Activated CD4-positive, alpha-beta T cell treated with anti-CD3 and anti-CD28 coated beads, Interleukin-2, amount 50 U/mL, for 24 hours (primary cell): ENCODE measurements around the gene KIF4A.
"Not testable (repeated sequence)": the region's sequence is repeated elsewhere in the genome, so short reads cannot be mapped to it uniquely, and the experiment has no call there.

Experiments used
- DNase-seq, 2 donors: peaks; one replicate each; pipeline ENCODE4 v3.0.0-alpha.2; 2020; ENCODE audit warnings: low read depth in 1 of 2, low spot score in 1 of 2

The KIF4A gene

GRCh38 chrX:70289168-70289792, 624 bp upstream of the KIF4A start:
- DNase-seq: no peak

GRCh38 chrX:70292788-70293187, 2.9 kb downstream of the KIF4A start:
- DNase-seq: no peak

DNA sequence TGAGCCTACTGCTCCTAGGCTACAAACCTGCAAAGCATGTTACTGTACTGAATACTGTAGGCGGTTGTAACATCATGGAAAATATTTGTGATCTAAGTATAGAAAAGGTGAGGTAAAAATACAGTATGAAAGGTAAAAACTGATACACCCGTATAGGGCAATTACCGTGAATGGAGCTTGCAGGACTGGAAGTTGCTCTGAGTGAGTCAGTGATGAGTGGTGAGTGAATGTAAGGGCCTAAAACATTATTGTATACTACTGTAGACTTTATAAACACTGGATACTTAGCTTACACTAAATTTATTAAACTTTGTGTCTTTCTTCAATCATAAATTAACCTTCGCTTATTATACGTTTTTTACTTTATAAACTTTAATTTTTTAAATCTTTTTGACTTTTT, 3.7 kb downstream of the KIF4A start:
- no peak for DNase-seq

DNA sequence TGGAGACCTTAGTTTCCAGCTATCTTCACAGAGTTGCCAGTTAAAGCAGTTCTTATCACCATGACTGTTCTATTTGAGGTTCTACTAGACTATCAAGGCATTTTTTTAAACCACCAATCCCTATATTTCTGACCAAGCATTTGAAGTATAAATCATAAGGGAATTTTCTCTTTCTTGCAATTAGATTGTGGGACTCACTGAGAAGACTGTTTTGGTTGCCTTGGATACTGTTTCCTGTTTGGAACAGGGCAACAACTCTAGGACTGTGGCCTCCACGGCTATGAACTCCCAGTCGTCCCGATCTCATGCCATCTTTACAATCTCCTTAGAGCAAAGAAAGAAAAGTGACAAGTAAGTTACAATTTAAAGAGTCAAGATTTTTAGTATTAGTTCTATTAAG, 11.8 kb downstream of the KIF4A start:
- no peak for DNase-seq

GRCh38 chrX:70313503-70313902, 23.6 kb downstream of the KIF4A start:
- DNase-seq: no peak

DNA sequence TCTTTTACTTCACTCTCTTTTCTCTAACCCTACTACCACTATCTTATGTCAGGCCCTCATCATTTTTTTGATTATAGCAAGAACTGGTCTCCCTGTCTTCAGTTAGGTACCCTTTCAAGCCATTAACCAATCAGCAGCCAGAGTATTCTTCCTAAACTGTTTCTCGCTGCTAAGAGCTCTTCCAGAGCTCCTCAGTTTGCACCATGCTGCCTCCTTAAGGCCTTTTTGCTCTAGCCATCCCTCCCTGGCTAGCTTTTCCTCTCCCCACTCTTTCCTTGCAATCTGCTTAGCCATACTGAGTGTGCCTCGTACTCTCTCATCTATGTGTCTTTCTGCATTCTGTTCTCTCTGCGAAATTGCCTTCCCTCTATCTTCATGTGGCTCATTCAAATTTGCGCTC, 32.9 kb downstream of the KIF4A start:
- DNase-seq: no peak

DNA sequence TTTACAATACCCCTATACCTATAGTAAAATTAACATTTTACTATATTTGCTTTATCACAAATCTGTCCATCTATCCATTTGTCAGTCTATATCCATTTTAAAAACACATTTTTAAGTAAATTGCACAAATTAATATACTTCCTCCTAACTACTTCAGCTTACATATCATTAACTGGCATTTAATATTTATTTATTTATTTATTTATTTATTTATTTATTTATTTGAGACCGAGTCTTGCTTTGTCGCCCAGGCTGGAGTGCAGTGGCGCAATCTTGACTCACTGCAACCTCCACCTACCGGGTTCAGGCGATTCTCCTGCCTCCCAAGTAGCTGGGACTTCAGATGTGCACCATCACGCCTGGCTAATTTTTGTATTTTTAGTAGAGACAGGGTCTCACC, 33.7 kb downstream of the KIF4A start:
- DNase-seq: not testable (repeated sequence)

DNA sequence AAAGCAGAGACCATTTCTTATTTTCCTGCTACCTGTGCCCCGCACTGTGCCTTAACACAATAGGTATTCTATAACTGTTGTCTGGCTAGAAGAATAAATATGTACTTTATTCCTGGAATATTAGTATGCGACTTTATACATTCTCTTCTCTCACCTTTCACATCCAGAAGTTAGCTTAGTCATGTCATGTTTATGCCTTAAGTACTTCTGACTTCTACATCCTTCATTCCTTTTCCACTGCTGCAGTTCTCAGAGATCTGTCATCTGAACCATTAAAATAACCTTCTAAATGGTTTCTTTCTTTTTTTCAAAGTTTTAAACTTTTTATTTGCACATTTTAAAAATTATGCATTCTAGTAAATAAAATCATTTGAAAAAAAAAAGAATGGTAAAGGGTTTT, 34.4 kb downstream of the KIF4A start:
- no peak for DNase-seq

DNA sequence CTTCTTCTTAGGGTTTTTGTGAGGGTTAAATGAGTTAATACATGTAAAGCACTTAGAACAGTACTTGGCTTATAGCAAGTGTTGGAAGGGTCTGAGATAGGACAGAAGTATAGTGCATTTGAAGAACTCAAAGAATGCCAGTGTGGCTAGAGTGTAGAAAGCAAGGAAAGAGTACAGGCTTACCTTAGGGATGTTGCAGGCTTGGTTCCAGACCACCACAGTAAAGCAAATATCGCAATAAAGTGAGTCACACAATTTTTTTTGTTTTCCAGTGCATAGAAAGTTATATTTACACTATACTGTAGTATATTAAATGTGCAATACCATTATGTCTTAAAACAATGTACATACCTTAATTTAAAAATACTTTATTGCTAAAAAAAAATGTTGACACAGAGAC, 41.3 kb downstream of the KIF4A start:
- DNase-seq: no peak

DNA sequence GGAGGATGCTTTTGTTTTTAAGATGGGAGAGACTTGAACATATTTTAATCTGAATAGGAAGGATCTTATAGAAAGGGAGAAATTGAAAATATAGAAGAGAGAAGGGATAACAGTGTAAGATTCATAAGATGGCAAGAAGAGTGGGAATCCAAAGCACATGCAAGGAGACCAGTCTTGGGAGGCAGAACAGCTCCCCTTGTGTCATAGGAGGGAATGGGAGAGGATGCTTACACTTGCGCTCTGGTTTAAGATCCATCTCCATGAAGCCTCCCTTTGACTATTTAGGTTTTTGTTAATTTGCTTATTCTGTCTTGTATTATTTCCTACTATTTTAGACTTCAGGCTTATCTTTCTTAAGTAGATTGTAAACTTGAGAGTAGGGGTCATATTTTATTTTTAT, 42.7 kb downstream of the KIF4A start:
- no peak for DNase-seq

DNA sequence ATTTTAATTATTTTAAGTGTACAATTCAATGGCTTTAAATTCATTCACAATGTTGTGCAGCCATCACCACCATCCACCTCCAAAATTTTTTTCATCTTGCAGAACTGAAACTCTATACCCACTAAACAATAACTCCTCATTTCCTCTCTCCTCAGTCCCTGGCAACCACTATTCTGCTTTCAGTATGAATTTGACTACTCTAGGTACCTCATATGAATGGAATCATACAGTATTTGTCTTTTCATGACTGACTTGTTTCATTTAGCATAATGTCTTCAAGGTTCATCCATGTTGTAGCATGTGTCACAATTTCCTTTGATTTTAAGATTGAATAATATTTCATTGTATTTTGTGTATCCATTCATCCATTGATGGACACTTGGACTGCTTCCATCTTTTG, 46.9 kb downstream of the KIF4A start:
- no peak for DNase-seq

- no peak for DNase-seq
Observed at GRCh38 chrX:70338290-70338689, 48.4 kb downstream of the KIF4A start.

- no peak for DNase-seq
Observed at GRCh38 chrX:70343435-70343834, 53.5 kb downstream of the KIF4A start.

DNA sequence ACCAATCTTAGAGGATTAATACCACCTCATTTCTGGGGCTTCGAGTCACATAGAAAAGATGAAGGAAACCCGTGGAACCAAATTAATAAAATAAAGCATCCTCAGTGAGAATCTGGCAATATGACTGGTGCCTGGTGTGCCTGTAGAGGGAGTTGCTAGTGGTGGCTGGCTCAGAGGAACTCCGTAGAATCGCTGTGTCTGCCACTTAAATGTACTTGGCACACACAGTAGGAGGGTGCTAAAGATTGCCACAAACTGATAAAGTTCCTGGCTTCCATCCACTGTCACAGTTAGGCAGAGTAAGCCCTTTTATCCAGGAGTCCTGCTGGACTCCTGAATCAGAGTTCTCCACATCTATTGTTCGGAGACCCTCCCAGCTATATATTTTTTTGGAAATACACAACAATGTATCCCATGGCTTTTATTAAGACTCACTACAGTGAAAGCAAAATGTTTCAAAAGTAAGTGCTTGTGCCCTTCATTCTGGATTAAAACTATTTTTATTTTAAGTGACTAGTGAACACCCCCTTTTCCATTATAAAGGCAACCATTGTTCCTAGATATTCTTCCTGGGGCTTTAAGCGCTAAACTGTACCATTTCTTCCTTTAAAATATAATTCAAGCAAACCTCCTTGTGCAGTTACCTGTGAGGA, 56.6 kb downstream of the KIF4A start:
- DNase-seq: no peak

GRCh38 chrX:70348825-70349224, 58.9 kb downstream of the KIF4A start:
- not testable (repeated sequence) for DNase-seq

DNA sequence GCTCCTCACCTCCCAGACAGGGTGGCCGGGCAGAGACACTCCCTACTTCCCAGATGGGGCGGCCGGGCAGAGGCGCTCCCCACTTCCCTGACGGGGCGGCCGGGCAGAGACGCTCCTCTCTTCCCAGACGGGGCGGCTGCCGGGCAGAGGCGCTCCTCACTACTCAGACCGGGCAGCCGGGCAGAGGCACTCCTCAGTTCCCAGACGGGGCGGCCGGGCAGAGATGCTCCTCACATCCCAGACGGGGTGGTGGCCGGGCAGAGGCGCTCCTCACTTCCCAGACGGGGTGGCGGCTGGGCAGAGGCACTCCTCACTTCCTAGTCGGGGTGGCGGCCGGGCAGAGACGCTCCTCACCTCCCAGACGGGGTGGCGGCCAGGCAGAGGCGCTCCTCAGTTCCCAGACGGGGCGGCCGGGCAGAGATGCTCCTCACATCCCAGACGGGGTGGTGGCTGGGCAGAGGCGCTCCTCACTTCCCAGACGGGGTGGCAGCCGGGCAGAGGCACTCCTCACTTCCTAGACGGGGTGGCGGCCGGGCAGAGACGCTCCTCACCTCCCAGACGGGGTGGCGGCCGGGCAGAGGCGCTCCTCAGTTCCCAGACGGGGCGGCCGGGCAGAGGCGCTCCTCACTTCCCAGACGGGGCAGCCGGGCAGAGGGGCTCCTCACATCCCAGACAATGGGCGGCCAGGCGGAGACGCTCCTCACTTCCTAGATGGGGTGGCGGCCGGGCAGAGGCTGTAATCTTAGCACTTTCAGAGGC, 59.6 kb downstream of the KIF4A start:
- not testable (repeated sequence) for DNase-seq

- DNase-seq: no peak
Observed at GRCh38 chrX:70352496-70352895, 62.6 kb downstream of the KIF4A start.

GRCh38 chrX:70353514-70353913, 63.6 kb downstream of the KIF4A start:
- no peak for DNase-seq

GRCh38 chrX:70354716-70355115, 64.8 kb downstream of the KIF4A start:
- no peak for DNase-seq

- DNase-seq: no peak
Observed at GRCh38 chrX:70359458-70359857, 69.6 kb downstream of the KIF4A start.

- DNase-seq: no peak
Observed at GRCh38 chrX:70360366-70360765, 70.5 kb downstream of the KIF4A start.

DNA sequence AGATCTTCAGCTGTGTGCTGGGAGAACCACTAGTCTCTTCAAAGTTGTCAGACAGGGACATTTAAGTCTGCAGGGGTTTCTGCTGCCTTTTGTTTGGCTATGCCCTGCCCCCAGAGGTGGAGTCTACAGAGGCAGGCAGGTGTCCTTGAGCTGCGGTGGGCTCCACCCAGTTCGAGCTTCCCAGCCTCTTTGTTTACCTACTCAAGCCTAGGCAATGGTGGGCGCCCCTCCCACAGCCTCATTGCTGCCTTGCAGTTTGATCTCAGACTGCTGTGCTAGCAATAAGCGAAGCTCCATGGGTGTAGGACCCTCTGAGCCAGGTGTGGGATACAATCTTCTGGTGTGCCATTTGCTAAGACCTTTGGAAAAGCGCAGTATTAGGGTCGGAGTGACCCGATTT, 78.8 kb downstream of the KIF4A start:
- DNase-seq: not testable (repeated sequence)
